ENCODE results near the gene EPB41L4A.
"Not testable (repeated sequence)": the region's sequence is repeated elsewhere in the genome, so short reads cannot be mapped to it uniquely, and the experiment has no call there.

The EPB41L4A gene, protein sequence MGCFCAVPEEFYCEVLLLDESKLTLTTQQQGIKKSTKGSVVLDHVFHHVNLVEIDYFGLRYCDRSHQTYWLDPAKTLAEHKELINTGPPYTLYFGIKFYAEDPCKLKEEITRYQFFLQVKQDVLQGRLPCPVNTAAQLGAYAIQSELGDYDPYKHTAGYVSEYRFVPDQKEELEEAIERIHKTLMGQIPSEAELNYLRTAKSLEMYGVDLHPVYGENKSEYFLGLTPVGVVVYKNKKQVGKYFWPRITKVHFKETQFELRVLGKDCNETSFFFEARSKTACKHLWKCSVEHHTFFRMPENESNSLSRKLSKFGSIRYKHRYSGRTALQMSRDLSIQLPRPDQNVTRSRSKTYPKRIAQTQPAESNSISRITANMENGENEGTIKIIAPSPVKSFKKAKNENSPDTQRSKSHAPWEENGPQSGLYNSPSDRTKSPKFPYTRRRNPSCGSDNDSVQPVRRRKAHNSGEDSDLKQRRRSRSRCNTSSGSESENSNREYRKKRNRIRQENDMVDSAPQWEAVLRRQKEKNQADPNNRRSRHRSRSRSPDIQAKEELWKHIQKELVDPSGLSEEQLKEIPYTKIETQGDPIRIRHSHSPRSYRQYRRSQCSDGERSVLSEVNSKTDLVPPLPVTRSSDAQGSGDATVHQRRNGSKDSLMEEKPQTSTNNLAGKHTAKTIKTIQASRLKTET

DNA sequence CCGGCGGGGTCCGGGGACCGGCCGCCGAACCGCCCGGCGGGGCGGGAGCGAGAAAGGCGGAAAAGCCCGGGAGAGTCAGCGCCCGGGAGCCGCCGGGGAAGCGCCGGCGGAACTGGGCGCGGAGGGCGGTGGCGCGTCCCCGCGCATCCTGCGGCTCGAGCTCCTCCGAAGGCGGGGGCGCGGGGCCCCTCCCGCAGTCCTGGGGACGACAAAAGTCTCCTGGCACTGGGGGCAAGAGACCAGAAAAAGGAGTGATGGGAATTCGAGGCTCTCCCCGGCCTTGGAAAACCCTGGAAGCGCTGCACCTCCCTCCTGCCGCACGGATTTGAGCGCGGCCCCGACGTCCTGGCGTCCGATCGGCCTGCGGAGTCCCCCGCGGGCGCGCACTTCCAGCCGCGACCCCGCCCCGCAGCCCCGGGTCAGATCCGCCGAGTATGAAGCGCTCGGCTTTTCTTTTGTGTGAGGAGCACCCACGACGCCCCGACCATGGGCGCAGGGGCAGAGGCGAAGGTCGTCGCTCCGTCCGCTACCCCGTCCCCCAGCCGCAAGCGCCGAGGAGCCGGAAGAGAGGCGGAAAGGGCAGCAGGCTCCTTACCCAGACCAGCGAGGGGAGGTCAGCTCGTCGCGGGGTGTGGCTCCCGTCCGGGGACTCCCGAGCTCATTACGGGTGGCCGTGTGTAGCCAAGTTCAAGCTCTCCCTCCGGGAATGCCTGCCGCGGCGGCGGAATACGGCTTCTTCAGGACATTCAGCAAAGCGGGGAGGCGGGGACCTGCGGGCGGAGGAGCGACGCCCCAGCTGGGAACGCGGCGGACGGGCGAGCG is at the start of gene EPB41L4A:
Gene EPB41L4A (minus strand): TSS at position 114 of the 822 bp plus-strand sequence. CDS start 238 bp downstream, outside the sequence.
- H3K27me3 Mint-ChIP-seq (ENCODE audit: low read depth) = peaks cover 92% of the 10 kb centered on the region

DNA sequence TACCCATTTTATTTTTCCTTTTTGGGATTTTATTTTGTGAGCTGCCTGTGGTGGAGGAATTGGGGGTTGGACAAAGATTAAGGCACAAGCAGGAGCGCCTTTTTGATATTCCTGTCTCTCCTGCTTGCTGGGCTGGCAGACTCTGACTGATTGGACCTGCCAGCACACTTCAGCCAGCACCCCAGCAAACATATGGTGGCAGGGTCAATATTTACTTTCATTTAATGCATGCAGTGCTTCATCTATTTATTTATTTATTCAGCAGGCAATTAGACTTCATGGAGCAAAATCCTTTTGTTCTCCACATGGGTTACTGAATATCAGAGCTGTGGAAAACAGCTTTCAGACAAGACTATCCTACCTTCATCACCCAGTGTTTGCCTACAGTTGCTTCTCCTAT is 48.4 kb upstream of the EPB41L4A start:
- peaks cover 8% of the 10 kb centered on the region for H3K9me3 Mint-ChIP-seq
- H3K27me3 Mint-ChIP-seq (ENCODE audit: low read depth) = peaks cover 4% of the 10 kb centered on the region
- TF ChIP-seq, protein P1, sequence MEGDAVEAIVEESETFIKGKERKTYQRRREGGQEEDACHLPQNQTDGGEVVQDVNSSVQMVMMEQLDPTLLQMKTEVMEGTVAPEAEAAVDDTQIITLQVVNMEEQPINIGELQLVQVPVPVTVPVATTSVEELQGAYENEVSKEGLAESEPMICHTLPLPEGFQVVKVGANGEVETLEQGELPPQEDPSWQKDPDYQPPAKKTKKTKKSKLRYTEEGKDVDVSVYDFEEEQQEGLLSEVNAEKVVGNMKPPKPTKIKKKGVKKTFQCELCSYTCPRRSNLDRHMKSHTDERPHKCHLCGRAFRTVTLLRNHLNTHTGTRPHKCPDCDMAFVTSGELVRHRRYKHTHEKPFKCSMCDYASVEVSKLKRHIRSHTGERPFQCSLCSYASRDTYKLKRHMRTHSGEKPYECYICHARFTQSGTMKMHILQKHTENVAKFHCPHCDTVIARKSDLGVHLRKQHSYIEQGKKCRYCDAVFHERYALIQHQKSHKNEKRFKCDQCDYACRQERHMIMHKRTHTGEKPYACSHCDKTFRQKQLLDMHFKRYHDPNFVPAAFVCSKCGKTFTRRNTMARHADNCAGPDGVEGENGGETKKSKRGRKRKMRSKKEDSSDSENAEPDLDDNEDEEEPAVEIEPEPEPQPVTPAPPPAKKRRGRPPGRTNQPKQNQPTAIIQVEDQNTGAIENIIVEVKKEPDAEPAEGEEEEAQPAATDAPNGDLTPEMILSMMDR (IDR thresholded peaks at IDR 0.05; ENCODE audit: unreplicated experiment in 3 of 3) = no peak
- no peak overlapping the region for H3K4me3 Mint-ChIP-seq
- no peak overlapping the region for H3K27ac Mint-ChIP-seq
- peaks cover 5% of the 10 kb centered on the region for H3K4me1 Mint-ChIP-seq
- H3K36me3 Mint-ChIP-seq (ENCODE audit: low read depth) = no peaks in the 10 kb centered on the region

More for the DNA sequence above, at the start of gene EPB41L4A:
- Mint-ChIP-seq H3K9me3 (no peaks in the 10 kb centered on the region), H3K4me3 (peak within 1 kb of the TSS; percentile 87 to 89 (median 87)), H3K27ac (peak within 1 kb of the TSS; percentile 21 to 66 (median 43)), H3K36me3 (ENCODE audit: low read depth) (no peaks in the 10 kb centered on the region), H3K4me1 (peaks cover 9% of the 10 kb centered on the region)
- TF ChIP-seq, protein P1 (IDR thresholded peaks at IDR 0.05; ENCODE audit: unreplicated experiment in 3 of 3) = no peak

DNA sequence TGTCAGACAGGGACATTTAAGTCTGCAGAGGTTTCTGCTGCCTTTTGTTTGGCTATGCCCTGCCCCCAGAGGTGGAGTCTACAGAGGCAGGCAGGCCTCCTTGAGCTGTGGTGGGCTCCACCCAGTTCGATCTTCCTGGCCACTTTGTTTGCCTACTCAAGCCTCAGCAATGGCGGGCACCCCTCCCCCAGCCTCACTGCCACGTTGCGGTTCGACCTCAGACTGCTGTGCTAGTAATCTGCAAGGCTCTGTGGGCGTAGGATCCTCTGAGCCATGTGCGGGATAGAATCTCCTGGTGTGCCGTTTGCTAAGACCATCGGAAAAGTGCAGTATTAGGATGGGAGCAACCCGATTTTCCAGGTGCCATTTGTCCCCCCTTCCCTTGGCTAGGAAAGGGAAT is 47.2 kb upstream of the EPB41L4A start:
- not testable (repeated sequence) for H3K9me3 Mint-ChIP-seq; H3K36me3 Mint-ChIP-seq (ENCODE audit: low read depth); H3K27me3 Mint-ChIP-seq (ENCODE audit: low read depth); H3K4me3 Mint-ChIP-seq; H3K4me1 Mint-ChIP-seq; H3K27ac Mint-ChIP-seq

DNA sequence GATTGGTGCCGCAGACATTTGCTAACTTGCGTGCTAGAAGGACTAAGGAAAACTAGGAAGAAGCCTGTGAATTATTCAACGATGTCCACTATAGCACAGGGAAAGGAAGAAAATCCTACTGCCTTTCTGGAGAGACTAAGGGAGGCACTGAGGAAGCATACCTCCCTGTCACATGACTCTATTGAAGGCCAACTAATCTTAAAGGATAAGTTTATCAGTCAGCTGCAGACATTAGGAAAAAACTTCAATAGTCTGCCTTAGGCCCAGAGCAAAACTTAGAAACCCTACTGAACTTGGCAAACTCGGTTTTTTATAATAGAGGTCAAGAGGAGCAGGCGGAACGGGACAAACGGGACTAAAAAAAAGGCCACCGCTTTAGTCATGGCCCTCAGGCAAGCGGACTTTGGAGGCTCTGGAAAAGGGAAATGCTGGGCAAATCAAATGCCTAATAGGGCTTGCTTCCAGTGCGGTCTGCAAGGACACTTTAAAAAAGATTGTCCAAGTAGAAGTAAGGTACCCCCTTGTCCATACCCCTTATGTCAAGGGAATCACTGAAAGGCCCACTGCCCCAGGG is 28.2 kb upstream of the EPB41L4A start:
- not testable (repeated sequence) for H3K4me1 Mint-ChIP-seq; H3K27ac Mint-ChIP-seq; H3K9me3 Mint-ChIP-seq; H3K27me3 Mint-ChIP-seq (ENCODE audit: low read depth); H3K4me3 Mint-ChIP-seq; H3K36me3 Mint-ChIP-seq (ENCODE audit: low read depth)

DNA sequence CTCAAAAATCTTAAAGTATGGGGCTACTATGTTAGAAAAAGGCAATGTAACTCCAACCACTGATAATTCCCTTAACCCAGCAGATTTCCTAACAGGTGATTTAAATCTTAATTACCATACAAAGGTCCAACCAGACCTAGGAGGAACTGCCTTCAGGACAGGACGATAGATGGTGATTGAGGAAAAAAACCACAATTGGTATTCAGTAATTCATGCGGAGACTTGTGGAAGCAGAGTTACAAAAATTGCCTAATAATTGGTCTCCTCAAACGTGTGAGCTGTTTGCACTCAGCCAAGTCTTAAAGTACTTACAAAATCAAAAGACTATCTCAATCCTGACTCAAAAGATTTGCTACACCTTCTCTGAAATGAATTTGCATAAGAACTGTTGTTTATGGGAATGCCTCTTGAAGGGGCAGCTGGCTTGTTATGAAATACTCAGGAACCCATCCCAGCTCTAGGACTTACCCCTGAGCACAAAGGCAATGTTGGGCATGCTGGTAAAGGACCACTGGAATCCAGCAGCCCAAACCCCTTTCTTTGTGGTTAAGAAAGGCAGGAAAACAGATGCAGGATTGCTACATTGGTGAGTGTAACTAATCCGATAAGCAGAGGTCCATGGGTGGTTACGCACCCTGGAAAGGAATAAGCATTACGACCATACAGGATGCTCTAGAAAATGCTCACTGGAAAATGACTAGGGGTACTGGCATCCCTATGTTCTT is 26.7 kb upstream of the EPB41L4A start:
- H3K4me1 Mint-ChIP-seq = no peaks in the 10 kb centered on the region
- no peaks in the 10 kb centered on the region for H3K36me3 Mint-ChIP-seq (ENCODE audit: low read depth)
- peaks cover 6% of the 10 kb centered on the region for H3K27me3 Mint-ChIP-seq (ENCODE audit: low read depth)
- H3K9me3 Mint-ChIP-seq = peaks cover 3% of the 10 kb centered on the region
- no peak overlapping the region for H3K27ac Mint-ChIP-seq
- TF ChIP-seq, protein P1 (IDR thresholded peaks at IDR 0.05; ENCODE audit: unreplicated experiment in 3 of 3) = no peak
- H3K4me3 Mint-ChIP-seq = no peak overlapping the region

DNA sequence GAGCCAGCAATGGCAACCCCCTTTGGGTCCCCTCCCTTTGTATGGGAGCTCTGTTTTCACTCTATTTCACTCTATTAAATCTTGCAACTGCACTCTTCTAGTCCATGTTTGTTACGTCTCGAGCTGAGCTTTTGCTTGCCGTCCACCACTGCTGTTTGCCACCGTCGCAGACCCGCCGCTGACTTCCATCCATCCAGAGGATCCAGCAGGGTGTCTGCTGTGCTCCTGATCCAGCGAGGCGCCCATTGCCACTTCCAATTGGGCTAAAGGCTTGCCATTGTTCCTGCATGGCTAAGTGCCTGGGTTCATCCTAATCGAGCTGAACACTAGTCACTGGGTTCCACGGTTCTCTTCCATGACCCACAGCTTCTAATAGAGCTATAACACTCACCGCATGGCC is 24.9 kb upstream of the EPB41L4A start:
- H3K4me3 Mint-ChIP-seq; H3K4me1 Mint-ChIP-seq; H3K27ac Mint-ChIP-seq; H3K36me3 Mint-ChIP-seq (ENCODE audit: low read depth); H3K27me3 Mint-ChIP-seq (ENCODE audit: low read depth): not testable (repeated sequence)
- peaks cover 12% of the 10 kb centered on the region for H3K9me3 Mint-ChIP-seq
